ENCODE data around the gene ZNF175. TPM values are rescaled to one million over a fixed set of nuclear protein-coding genes. Genes with fewer than 3 reads are reported as not detected.

Gene ZNF175
- total and polyA plus RNA-seq, 11 donors = 2.5 to 13.7 (median 6.4) TPM

DNA sequence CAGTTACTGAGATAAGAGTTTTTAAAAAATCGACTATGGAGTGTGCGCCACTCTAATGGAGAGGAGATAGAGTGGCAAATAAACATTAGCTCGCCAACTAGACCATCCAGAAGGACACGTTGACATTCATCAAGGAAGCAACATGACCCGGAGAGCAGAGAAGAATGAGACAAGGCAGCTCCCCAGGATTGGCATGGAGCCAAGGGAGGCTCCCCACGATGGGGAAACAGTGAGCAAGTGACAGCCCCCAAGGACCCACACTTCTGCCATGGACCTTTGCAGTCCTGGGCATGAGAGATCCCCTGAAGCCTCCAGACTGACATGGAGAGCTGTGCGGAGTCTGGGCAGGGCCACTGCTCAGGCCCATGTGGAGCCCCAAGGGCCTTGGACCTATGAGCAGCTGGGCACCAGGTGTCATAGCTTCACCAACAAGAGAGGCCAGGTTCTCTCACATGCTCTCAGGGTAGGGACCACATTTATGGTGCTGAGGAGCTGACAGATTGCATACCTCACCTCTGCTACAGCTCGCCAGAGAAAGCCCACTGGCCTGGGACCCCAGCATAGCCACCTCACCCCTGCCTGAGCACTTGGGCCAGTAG lies 46.3 kb upstream of the ZNF175 start:
- no peak for TF ChIP-seq POLR2A (IDR thresholded peaks at IDR 0.05)
- TF ChIP-seq, protein P1, sequence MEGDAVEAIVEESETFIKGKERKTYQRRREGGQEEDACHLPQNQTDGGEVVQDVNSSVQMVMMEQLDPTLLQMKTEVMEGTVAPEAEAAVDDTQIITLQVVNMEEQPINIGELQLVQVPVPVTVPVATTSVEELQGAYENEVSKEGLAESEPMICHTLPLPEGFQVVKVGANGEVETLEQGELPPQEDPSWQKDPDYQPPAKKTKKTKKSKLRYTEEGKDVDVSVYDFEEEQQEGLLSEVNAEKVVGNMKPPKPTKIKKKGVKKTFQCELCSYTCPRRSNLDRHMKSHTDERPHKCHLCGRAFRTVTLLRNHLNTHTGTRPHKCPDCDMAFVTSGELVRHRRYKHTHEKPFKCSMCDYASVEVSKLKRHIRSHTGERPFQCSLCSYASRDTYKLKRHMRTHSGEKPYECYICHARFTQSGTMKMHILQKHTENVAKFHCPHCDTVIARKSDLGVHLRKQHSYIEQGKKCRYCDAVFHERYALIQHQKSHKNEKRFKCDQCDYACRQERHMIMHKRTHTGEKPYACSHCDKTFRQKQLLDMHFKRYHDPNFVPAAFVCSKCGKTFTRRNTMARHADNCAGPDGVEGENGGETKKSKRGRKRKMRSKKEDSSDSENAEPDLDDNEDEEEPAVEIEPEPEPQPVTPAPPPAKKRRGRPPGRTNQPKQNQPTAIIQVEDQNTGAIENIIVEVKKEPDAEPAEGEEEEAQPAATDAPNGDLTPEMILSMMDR (IDR thresholded peaks at IDR 0.05) = no peak
- H3K9me3 ChIP-seq = peaks cover 0 to 8% (median 0%) of the 10 kb centered on the region in 12 donors
- DNase-seq = no peak
- no peak overlapping the region for H3K4me3 ChIP-seq
- no peak for ATAC-seq
- no peak overlapping the region for H3K27ac ChIP-seq
- intact Hi-C loops (cut with DNase I) = no loop called here
- H3K27me3 ChIP-seq = peaks cover 0 to 18% (median 0%) of the 10 kb centered on the region in 9 donors
- 63 to 75% (median 68%) methylated on average over 7 to 8 of the region's 8 CpGs for WGBS, 4 donors
- H3K36me3 ChIP-seq = no peaks in the 10 kb centered on the region
- no peaks in the 10 kb centered on the region for H3K4me1 ChIP-seq

DNA sequence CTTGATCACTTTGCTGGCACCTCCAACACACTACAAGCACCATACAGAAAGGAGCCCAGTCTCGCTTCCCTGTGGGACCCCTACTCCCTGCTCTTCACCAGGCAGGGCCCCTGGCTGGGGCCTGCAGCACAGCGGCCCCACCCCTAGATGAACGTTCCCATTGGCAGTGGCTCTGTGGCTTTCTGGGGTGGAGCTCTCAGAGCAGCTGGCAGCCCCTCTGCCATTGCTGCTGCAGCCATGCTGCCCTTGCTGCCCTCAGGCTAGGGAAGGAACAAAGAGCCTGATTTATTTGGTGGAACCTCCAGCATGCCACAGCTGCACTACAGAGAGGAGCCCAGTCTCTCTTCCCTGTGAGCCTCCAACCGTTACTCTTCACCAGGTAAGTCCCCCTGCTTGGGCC lies 45.4 kb upstream of the ZNF175 start:
- Histone ChIP-seq H3K4me1 (no peaks in the 10 kb centered on the region), H3K36me3 (no peaks in the 10 kb centered on the region), H3K4me3 (no peak overlapping the region), H3K27ac (no peak overlapping the region), H3K9me3 (peaks cover 0 to 8% (median 0%) of the 10 kb centered on the region in 12 donors), H3K27me3 (peaks cover 0 to 20% (median 0%) of the 10 kb centered on the region in 9 donors)
- no peak for ATAC-seq
- no peak for TF ChIP-seq POLR2A (IDR thresholded peaks at IDR 0.05)
- TF ChIP-seq, protein P1 (IDR thresholded peaks at IDR 0.05) = no peak
- WGBS, 4 donors = 49 to 60% (median 54%) methylated on average over 1 to 4 of the region's 4 CpGs
- intact Hi-C loops (cut with DNase I) = no loop called here
- no peak for DNase-seq

DNA sequence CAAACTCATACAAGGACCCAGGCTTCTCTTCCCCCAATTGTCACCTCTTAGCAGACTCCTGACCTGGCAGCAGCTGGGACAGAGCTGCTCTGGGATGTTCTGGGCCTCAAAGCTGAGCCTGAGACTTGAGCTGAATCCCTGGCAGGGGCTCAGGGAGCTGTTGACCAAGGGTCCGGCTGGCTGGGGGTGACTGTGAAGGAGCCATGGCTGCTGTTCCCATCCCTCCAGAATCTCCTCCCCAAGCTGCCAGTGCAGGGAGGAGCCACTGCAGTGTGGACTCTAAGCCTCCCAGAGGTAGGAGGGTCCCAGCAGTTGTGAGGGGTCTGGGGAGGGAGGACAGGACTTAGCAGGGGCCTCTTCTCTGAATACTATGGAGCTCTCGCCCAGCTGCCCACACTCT lies 41.8 kb upstream of the ZNF175 start:
- Histone ChIP-seq H3K36me3 (no peaks in the 10 kb centered on the region), H3K9me3 (peaks cover 0 to under 1% (median 0%) of the 10 kb centered on the region in 12 donors), H3K27ac (no peak overlapping the region), H3K27me3 (peaks cover 0 to 32% (median 5%) of the 10 kb centered on the region in 9 donors), H3K4me3 (no peak overlapping the region), H3K4me1 (no peaks in the 10 kb centered on the region)
- intact Hi-C loops (cut with DNase I) = no loop called here
- no peak for TF ChIP-seq POLR2A (IDR thresholded peaks at IDR 0.05)
- TF ChIP-seq, protein P1 (IDR thresholded peaks at IDR 0.05) = no peak
- WGBS, 4 donors = 67 to 81% (median 77%) methylated on average over 2 of the region's 2 CpGs
- ATAC-seq (no peak), DNase-seq (no peak)

DNA sequence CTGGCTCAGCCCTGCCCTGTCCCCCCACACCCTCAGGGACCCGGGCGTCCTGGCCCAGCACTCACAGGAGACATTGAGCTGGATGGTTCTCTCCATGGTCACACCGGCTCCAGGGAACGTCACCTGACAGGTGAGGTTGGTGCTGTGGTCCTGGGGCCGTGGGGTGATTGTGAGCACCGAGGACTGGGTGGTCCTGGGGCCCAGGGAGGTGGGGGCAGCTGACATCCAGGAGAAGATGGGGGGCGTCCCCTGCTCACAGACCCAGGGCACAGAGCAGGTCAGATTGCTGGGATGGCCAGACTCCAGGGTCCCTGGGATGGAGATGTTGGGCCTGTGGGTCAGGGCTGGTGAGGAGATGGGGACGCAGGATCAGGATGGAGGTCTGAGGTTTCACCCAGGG lies 40.5 kb upstream of the ZNF175 start:
- Histone ChIP-seq H3K4me3 (no peak overlapping the region), H3K9me3 (peaks cover 0 to 6% (median 0%) of the 10 kb centered on the region in 12 donors), H3K27ac (no peak overlapping the region), H3K36me3 (no peaks in the 10 kb centered on the region), H3K27me3 (peaks cover 0 to 32% (median 5%) of the 10 kb centered on the region in 9 donors), H3K4me1 (no peaks in the 10 kb centered on the region)
- no peak for DNase-seq
- no peak for TF ChIP-seq POLR2A (IDR thresholded peaks at IDR 0.05)
- TF ChIP-seq, protein P1 (IDR thresholded peaks at IDR 0.05) = no peak
- WGBS, 4 donors = 71 to 83% (median 80%) methylated on average over 7 to 8 of the region's 8 CpGs
- intact Hi-C loops (cut with DNase I) = loop anchor here in 1 of 10 donors (10.0 kb wide), 1 partner anchor 104 kb away; the partner anchor contains the start of gene SIGLEC5
- ATAC-seq = peak in 1 of 4 donors; percentile 31

Data from heart left ventricle (tissue), 16 donors.